NCI-H748 (cell line): ENCODE results near the gene DDX54.
"Not testable (repeated sequence)": the region's sequence is repeated elsewhere in the genome, so short reads cannot be mapped to it uniquely, and the experiment has no call there.

Source experiments
- DNase-seq: peaks from one replicate; lab custom pipeline; 2025; ENCODE audit not compliant: unreplicated experiment; lab: John Stamatoyannopoulos, UW

Gene DDX54

GRCh38 chr12:113145720-113146551, 39.3 kb downstream of the DDX54 start:
- no peak for DNase-seq

GRCh38 chr12:113144806-113145205, 40.5 kb downstream of the DDX54 start:
- DNase-seq, result no peak

- DNase-seq, result no peak
Measured at GRCh38 chr12:113143959-113144358, 41.3 kb downstream of the DDX54 start.

- no peak for DNase-seq
Measured at GRCh38 chr12:113142886-113143332, 42.4 kb downstream of the DDX54 start.

GRCh38 chr12:113142173-113142885, 42.9 kb downstream of the DDX54 start:
- no peak for DNase-seq

GRCh38 chr12:113141716-113142115, 43.6 kb downstream of the DDX54 start:
- DNase-seq, result not testable (repeated sequence)

- no peak for DNase-seq
Measured at GRCh38 chr12:113140706-113141105, 44.6 kb downstream of the DDX54 start.

GRCh38 chr12:113138826-113139225, 46.5 kb downstream of the DDX54 start:
- no peak for DNase-seq

- no peak for DNase-seq
Measured at GRCh38 chr12:113137861-113138783, 47.2 kb downstream of the DDX54 start.

- DNase-seq, result no peak
Measured at GRCh38 chr12:113136990-113137511, 48.2 kb downstream of the DDX54 start.

- DNase-seq, result peak; percentile 56
Measured at GRCh38 chr12:113136128-113136989, 48.9 kb downstream of the DDX54 start.

- DNase-seq, result peak; percentile 83
Measured at GRCh38 chr12:113135178-113136127, 49.8 kb downstream of the DDX54 start, which contains the start of gene RASAL1. TSS of gene RASAL1 (minus strand) at chr12:113135761. CDS start at chr12:113135462, 299 bp downstream.

GRCh38 chr12:113134521-113134951, 50.7 kb downstream of the DDX54 start:
- DNase-seq, result peak; percentile 47

- DNase-seq, result peak; percentile 35
Measured at GRCh38 chr12:113134071-113134470, 51.2 kb downstream of the DDX54 start.

- DNase-seq, result no peak
Measured at GRCh38 chr12:113133666-113134065, 51.6 kb downstream of the DDX54 start.

- no peak for DNase-seq
Measured at GRCh38 chr12:113133036-113133435, 52.2 kb downstream of the DDX54 start.

- DNase-seq, result no peak
Measured at GRCh38 chr12:113131556-113131955, 53.7 kb downstream of the DDX54 start.

- no peak for DNase-seq
Measured at GRCh38 chr12:113130457-113131135, 54.7 kb downstream of the DDX54 start.
